HUDEP-2 (cell line): ENCODE results near the gene CDH13.
A peak's percentile ranks its signal among the peaks of the same experiment; 100 is the strongest.

Experiments
- DNase-seq, 76 experiments: peaks; one replicate each; lab custom pipeline; 2025; ENCODE audit not compliant: unreplicated experiment in 76 of 76; lab: John Stamatoyannopoulos, UW

The CDH13 gene

DNA sequence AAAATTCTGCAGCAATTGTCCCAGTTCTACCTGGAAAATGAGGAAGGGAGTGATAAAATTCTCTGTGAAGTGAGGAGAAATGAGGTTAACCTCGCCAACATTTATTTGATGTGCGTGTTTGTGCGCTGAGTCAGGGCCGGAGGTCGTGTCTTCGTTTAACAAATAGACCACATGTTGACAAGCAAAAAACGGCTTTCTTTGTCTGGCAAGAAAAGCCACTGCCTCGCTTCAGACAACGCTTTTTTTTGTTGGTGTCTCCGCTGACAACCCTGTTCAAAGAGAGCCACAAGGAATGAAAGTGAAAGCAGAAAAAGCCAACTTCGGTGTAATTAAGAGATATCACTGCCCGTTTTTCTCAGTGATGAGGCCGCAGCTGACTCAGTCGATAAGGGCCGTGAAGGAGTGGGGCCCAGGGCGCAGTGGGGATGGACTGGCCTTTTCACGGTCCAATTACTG, 510.6 kb downstream of the CDH13 start:
- peak in 2 of 76 experiments; percentile 1 to 3 for DNase-seq

DNA sequence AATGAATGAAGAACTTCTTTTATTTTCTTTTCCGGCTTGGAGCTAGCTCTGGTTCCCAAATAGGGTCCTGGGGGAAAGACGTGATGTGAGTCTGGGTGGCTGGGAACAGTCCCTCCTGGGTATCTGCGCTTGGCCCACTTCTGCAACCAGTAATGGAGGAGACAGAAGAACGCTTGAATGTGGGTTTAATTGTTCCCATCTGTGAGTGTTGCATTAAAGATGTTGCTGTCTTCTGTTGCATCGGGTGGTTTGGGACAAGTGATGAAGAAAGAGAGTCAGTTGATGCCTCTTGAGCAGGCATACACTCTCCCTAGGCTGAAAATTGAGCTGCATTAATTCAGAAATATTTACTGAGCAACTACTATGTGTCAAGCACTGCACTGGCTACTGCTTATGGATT, 511.1 kb downstream of the CDH13 start:
- no peak for DNase-seq

DNA sequence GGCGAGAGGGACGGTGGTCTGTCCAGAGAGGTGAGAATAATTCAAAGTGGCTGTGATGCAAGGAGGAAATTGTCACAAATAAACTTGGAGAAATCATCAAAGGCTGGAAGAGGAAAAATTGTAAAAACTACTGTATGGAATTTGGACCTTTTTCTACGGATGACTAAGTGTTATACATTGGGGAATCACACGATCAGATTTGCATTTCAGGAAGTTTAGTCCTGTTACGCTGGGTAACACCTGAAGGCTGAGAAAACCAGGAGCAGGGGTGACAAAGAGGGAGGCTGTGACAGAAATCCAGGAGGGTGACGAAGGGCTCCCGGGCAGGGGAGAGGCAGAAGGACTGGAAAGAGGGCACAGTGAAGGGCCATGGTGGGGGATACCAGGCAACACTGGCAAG, 511.7 kb downstream of the CDH13 start:
- no peak for DNase-seq

DNA sequence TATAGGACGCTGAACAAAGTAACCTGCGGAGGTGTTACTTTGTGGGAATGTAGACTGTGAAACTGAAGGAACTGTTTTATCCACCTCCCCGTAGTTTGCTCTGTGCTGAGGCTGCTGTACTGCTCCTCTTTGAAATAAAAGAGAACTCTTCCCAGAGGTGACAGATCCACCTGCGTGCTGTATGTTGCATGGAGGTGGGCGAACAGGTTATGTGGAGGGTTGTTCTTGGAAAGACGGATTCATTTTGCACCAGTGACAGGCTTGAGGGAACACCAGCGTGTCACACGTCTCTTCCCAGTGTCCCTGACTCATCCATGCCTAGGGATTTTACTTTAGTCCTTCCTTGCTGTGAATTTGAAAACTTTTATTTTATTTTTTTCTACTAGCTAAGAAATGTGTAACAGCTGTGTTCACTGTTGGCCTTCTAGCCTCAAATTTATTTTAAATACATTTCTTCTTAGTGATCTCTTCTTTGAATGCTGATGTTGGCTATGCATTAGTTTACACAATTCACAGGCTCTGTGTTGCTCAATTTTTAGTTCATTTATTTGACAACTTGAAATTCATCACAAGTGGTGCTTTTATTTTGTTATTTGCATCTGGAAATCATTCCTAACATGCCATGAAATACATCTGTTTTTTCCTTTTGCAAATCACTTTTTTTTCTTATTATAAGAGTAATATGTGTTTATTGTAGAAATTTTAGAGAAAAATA, 512.4 kb downstream of the CDH13 start:
- no peak for DNase-seq

DNA sequence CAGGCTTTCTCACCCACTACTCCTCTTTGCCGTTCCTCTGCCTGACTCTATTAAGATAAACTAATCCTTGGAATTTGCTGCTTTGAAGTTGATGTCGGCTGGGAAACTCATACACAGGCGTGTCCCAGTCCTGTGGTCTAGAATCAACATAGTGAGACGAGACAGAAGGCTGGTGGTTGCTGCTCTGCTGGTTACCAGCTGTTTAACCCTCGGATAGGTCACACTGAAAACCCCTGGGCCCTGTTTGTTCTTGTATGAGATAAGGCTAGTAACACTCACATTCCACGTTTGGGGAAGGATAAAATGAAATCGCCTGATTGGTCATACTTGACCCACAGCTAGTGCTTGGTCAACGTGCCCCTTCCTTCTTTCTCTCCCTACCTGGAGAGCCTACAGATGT, 517.0 kb downstream of the CDH13 start:
- no peak for DNase-seq

DNA sequence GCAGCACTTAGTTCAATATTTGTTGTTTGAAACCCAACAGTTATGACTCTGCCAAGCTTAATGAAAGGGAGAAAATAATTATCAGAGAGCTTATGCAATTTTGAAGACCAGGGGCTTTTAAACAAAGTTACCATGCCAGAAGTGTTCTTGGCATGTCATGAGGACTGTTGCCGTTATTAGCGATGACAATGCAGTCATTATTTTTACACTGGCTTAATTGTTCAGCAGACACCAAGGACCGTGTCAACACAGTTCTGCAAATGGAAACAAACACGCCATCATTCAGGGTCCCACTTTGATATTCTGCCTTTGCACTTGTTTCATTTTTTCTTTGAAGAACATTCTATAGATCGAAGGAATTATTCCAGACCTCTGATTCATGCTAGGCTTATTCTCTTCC, 518.5 kb downstream of the CDH13 start:
- no peak for DNase-seq

DNA sequence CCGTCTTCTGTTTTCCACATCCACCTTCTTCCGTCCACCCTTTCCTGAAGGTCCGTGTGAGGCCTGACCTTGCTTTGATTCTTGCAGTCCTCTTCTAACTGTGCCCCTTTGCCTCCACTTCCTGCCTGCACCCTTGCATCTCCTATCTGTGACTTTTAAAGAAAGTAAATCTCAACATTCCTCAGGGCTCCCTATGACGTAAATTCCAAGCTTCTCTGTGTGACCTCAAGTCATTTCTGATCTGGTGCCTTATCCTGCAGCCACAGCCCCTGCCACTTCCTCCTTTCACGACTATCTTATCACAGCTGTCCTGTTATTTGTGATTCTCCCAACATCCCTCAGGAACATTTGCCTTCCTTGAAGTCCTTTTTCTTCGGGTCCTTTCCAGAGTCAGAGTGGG, 520.5 kb downstream of the CDH13 start:
- DNase-seq = no peak

DNA sequence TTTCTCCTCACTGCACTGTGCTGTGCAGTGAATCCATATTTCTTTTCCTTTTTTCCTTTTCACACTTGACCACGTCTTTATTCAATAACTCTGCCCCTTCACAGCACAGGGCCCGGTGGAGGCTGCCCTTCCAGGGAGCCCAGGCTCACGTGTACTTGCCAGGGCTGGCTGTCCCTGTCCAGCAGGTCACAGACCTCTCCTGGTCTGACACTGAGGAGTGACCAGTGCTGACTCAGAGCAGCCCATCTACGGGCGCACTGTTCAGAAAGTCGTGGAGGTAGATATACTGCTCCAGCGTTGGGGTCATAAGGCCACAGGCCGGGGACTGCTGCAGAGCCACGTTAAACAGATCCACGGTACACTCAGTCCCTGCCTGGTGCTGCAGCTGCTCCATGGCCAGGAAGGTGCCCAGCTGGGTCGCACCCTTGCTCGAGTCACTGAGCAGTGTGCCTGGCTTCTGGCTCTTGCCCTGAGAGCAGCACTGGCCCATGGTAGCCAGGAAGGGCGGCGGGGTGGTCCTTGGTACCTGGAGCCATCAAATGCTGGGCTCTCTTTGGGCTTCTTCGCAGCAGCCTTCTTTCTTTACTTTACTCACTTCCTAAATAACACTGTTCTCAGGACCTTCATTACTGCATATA, 531.7 kb downstream of the CDH13 start:
- no peak for DNase-seq

DNA sequence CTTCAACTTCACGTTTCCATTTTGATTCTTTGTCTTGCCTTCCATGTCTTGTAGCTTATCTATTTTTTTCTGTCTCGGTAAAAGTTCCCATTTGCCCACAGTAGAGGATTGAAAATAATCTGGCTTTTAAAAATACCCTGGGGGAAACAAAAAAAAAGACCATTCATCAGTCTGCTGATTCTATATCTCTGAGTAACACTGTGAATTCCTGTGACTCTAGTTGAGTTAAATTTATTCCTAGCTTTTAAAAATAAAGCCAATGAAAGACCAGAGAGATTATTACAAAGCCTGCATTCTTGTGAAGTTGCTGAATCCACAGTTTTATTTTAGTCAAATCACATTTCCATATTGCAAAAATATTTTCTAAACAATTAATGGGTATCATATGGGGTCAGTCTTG, 532.3 kb downstream of the CDH13 start:
- DNase-seq = no peak

DNA sequence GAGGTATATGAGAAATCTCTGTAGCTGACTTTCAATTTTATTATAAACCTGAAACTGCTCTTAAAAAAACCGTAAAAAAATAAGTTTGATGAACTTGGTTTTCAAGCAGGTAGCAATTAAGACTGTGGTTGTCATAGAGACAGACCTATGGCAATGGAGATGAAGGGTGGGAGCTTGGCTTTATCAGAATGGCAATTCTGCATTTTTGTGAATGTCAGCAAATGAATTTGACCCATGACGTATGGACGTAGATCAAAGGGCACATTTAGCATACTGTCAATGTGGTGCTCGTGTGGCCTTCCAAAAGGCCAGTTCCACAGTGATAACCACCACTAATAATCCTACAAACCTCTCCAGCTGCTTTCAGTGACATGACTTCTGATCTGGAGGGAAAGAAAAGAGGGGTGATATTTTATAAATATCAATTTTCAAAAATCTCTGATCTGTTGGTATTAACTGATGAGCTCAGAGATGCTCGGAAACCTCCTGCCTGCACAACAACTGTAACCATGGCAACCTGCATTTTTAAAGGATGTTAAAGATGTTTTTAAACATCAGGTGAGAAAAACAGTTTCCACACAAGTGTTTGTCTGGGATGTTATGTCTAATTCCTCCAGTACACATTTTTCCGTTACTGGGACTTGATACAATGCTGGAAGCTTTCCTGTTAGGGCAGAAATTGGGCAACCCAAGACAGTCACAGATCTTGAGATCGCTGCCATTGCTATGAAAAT, 533.7 kb downstream of the CDH13 start:
- DNase-seq = no peak

DNA sequence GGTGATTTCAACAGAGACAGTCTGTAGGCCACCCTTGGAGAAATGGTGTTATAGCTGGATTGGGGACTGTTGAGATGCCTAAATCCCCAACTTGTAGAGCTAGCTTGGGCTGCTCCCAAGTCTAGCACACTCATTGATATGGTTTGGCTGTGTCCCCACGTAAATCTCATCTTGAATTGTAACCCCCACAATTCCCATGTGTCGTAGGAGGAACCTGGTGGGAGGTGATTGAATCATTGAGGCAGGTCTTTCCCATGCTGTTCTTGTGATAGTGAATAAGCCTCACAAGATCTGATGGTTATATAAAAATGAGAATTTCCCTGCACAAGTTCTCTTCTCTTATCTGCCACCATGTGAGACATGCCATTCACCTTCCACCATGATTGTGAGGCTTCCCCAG, 536.0 kb downstream of the CDH13 start:
- no peak for DNase-seq

DNA sequence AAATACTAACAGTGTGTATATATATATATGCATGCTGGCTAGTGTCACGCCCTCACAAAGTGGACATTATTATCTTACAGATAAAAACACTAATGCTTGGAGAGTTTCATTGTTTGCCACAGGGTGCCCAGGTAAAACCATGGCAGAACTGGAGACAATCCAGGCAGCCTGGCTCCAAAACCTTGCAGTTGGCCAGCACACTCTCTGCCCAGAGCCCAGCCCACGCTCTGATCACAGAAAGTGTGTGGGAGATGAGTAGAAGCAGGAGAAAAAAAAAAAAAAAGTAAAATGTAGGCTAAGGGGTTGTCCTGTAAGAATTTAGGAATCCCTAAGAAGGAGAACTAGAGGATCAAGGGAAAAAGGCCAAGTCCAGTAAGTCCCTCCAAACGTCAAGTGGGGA, 538.0 kb downstream of the CDH13 start:
- no peak for DNase-seq

DNA sequence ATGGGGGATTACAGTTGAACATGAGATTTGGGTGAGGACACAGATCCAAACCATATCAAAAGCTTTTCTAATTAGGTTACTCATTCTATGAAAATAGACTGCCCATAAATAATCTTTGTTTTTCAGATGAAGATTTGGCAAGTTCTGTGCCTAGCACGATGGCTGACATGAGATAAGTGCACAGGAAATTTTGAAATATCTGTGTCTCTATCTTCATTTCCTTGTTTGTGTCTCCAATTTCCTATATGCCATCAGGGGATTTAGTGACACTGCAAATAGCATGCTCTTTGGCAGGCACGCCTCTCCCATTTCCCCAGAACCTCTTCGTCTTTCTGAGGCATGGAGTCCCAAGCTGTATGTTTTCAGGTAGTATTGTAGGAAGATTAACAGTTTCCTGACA, 544.6 kb downstream of the CDH13 start:
- DNase-seq = no peak

DNA sequence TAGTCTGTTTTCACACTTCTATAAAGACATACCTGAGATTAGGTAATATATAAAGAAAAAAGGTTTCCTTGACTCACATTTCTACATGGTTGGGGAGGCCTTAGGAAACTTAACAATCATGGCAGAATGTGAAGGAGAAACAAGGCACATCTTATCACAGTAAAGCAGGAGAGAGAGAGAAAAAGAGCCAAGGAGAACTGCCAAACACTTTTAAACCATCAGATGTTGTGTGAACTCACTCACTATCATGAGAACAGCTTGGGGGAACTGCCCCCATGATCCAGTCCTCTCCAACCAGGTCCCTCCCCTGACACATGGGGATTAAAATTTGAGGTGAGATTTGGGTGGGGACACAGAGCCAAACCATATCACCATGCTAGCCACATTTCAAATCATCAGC, 547.9 kb downstream of the CDH13 start:
- DNase-seq = no peak

DNA sequence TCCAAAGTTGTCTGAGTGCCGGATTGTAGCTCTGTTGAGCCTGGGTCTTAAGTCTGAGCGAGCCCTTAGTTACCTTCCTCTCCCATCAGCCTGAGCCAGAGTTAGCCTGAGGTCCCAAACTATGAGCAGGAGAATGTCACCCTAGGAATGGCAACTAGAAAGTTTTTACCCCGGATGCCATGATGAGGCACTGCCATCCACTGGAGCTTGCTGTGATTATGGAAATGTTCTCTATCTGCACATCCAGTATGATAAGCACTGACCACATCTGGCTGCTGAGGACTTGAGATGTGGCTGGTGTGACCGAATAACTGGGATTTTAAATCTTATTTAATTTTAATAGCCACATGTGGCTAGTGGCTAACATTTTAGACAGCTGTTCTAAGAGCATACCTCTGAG, 550.0 kb downstream of the CDH13 start:
- no peak for DNase-seq

DNA sequence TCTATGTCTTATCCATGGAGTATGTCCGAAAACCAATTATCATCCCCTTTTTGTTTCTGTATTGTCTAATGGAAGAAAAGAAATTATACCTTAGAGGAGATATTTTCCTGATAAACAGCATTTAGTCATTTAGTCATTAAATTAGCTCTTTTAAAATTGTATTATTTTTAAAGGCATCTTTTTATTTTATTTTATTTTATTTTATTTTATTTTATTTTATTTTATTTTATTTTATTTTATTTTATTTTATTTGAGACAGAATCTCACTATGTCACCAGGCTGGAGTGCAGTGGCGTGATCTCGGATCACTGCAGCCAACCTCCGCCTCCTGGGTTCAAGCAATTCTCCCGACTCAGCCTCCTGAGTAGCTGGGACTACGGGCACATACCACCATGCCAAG, 559.1 kb downstream of the CDH13 start:
- no peak for DNase-seq

DNA sequence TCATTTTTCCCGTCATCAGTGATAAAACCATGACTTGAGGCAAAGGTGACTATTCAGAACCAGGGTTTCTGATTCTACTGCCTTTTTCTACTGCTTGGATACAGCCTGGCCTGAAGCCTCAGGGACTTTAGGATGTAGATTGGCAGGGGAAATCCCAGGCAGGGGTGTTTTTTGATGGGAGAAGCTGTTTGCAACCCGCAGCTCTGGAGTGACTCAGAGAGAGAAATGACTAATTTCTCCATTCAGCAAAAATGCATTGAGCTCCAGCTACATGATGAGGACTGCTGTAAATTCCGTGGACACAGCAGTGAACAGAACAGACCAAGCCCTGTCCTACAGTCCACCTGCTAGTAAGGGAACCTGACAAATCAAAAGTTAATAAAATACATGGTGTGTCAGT, 560.6 kb downstream of the CDH13 start:
- no peak for DNase-seq

DNA sequence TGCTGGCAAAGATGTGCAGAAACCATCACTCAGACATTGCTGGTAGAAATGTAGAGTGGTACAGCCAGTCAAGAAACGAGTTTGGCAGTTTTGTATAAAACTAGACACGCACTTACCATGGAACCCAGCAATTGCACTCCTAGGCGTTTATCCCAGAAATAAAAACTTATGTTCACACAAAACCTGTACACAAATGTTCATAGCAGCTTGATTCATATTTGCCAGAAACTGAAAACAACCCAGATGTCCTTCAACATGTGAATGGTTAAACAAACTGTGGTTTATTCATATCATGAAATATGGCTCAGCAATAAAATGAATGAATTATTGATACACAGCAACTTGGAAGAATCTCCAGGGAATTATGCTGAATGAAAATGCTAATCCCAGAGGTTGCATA, 570.0 kb downstream of the CDH13 start:
- DNase-seq = no peak

DNA sequence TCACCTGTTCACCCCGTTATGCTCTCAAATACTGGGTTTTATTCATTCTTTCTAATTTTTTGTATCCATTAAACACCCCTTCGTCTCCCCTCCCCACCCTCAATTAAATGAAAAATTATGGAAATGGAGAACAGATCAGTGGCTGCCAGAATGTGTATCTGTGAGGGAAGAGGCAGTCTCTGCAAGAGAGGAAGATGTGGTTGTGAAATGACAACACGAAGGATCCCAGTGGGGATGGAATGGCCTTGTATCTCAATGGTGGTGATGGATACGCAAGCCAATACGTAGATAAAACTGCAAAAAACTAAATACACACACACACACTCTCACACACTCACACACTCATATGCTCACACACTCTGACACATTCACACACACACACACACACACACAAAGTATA, 570.7 kb downstream of the CDH13 start:
- DNase-seq = no peak

DNA sequence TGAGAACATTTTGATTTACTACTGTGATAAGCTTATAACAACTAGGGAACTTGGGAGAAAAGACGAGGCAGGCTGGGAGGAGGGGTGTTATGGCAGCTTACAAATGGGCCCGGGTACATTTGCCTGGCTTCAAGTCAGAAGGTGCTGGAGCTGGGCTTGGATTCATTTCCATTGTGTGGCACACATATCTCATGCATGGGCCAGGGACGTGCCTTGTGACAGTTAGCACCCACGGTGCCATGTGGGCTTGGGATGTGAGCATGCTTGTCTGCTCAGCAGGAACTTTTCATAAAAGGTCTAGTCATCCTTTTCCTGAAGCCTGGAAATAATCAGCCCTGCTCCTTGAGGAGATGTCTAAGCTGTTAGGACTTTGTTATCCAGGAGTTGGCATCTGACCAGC, 572.2 kb downstream of the CDH13 start:
- DNase-seq = no peak

DNA sequence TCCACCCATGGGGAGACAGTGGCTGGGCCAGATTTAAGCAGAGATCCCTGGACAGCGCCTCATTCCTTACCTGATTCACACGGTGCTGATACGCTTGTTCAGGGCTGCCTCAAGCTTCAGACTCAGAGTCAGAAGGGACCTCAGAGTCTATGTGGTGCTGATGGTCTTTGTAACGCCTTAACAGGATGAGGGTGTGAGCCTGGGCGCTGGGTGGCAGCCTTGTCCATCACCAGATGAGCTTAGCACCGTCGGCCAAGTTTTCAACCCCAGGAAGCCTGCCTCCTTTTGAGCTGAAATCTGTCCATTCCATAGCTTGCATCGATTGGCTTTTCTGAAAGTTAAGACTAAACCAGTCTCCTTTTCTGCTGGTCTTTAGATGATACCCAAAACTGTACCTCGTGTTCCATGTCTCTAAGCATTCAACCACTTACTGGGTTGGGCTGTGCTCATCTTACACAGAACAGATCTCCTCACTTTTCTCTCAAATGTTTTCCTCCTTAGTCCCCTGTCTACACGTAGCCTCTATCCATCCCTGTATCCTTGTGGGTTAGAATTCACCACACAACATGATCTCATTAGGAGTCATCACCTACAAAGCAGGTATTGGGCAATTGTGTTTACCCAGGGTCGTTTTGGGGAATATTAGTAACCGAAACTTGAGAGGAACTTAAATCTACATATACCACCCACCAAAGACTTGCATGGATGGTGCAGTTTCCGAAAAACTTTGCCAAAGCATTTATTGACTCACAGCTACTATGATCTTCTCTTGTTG, 573.4 kb downstream of the CDH13 start:
- DNase-seq = peak in 3 of 76 experiments; percentile 1 to 12 (median 8)
